GM11168 (cell line): ENCODE data around the gene PPP1R14C.
"Not testable (repeated sequence)": the region's sequence is repeated elsewhere in the genome, so short reads cannot be mapped to it uniquely, and the experiment has no call there.

Experiments
- in situ Hi-C: fragments of 300-500 bp; cut with MboI; formaldehyde crosslinking; loops from one replicate; pipeline ENCODE4 v1.12.0; 2022; ENCODE audit warnings: low sequenced_read_pairs; ENCODE audit not compliant: unreplicated experiment

The PPP1R14C gene

GRCh38 chr6:150134280-150134920, 8.4 kb upstream of the PPP1R14C start:
- in situ Hi-C loops: no loop called here

- in situ Hi-C loops: not testable (repeated sequence)
These were observed 5.1 kb upstream of the PPP1R14C start for GRCh38 chr6:150137711-150138110.

- in situ Hi-C loops: no loop called here
These were observed 4.2 kb upstream of the PPP1R14C start for GRCh38 chr6:150138638-150139037.

GRCh38 chr6:150139533-150139932, 3.3 kb upstream of the PPP1R14C start:
- in situ Hi-C loops: no loop called here

- in situ Hi-C loops: no loop called here
These were observed 2.4 kb upstream of the PPP1R14C start for GRCh38 chr6:150140236-150140969.

- in situ Hi-C loops: no loop called here
These were observed 661 bp upstream of the PPP1R14C start for GRCh38 chr6:150142097-150142669.

GRCh38 chr6:150143516-150144293, 861 bp downstream of the PPP1R14C start:
- in situ Hi-C loops: no loop called here

- in situ Hi-C loops: no loop called here
These were observed 1.5 kb downstream of the PPP1R14C start for GRCh38 chr6:150144294-150144868.

GRCh38 chr6:150145427-150145826, 2.6 kb downstream of the PPP1R14C start:
- in situ Hi-C loops: no loop called here

- in situ Hi-C loops: no loop called here
These were observed 3.0 kb downstream of the PPP1R14C start for GRCh38 chr6:150145830-150146229.

GRCh38 chr6:150146436-150146835, 3.6 kb downstream of the PPP1R14C start:
- in situ Hi-C loops: no loop called here

GRCh38 chr6:150149146-150149545, 6.3 kb downstream of the PPP1R14C start:
- in situ Hi-C loops: no loop called here

GRCh38 chr6:150150458-150150820, 7.6 kb downstream of the PPP1R14C start:
- in situ Hi-C loops: no loop called here

- in situ Hi-C loops: no loop called here
These were observed 8.2 kb downstream of the PPP1R14C start for GRCh38 chr6:150150821-150151646.

- in situ Hi-C loops: no loop called here
These were observed 10.3 kb downstream of the PPP1R14C start for GRCh38 chr6:150152891-150153876.

- in situ Hi-C loops: no loop called here
These were observed 11.2 kb downstream of the PPP1R14C start for GRCh38 chr6:150153905-150154492.

- in situ Hi-C loops: no loop called here
These were observed 13.6 kb downstream of the PPP1R14C start for GRCh38 chr6:150156460-150156859.

- in situ Hi-C loops: no loop called here
These were observed 14.2 kb downstream of the PPP1R14C start for GRCh38 chr6:150157081-150157480.
